DND-41 (cell line): Measurements from ENCODE around the gene CBX5.

ENCODE experiments used
- EZH2 ChIP-seq: IDR thresholded peaks from 3 replicates; pipeline ENCODE4 v1.6.1; 2012; ENCODE audit warnings: borderline replicate concordance, low read depth, mild to moderate bottlenecking, moderate library complexity, low read length, inconsistent platforms; ENCODE audit not compliant: severe bottlenecking
- TF ChIP-seq, protein P1 (sequence below): IDR thresholded peaks from 2 replicates; pipeline ENCODE4 v1.5.1; 2012; ENCODE audit warnings: borderline replicate concordance, low read length, moderate library complexity, mild to moderate bottlenecking; ENCODE audit not compliant: poor library complexity, severe bottlenecking; ENCODE audit errors: extremely low read depth

GRCh38 chr12:54200412-54200811 is 79.5 kb downstream of the CBX5 start:
- TF ChIP-seq, protein P1, sequence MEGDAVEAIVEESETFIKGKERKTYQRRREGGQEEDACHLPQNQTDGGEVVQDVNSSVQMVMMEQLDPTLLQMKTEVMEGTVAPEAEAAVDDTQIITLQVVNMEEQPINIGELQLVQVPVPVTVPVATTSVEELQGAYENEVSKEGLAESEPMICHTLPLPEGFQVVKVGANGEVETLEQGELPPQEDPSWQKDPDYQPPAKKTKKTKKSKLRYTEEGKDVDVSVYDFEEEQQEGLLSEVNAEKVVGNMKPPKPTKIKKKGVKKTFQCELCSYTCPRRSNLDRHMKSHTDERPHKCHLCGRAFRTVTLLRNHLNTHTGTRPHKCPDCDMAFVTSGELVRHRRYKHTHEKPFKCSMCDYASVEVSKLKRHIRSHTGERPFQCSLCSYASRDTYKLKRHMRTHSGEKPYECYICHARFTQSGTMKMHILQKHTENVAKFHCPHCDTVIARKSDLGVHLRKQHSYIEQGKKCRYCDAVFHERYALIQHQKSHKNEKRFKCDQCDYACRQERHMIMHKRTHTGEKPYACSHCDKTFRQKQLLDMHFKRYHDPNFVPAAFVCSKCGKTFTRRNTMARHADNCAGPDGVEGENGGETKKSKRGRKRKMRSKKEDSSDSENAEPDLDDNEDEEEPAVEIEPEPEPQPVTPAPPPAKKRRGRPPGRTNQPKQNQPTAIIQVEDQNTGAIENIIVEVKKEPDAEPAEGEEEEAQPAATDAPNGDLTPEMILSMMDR, result no peak
- no peak for TF ChIP-seq EZH2
